ENCODE data around the gene STYXL1.

DNA sequence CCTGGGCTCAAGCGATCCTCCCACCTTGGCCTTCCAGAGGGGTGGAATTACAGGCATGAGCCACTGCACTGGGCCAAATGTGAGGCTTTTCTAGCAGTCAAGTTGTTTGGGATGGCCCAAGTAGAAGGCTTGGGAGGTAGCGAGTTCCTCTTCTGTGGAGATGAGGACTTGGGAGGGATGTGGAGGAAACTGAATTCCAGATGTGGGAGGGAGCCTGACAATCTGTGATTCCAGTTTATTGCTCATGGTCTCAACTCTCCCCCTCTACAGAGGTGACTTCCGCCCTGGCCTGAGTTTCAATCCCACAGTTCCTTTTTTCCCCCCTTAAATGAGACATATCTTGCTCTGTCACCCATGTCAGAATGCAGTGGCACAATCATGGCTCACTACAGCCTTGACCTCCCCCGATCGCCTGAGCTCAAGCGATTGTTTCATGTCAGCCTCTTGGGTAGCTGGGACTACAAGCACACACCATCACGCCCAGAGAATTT lies 3.4 kb downstream of the STYXL1 start:
- TF ChIP-seq, protein P1, sequence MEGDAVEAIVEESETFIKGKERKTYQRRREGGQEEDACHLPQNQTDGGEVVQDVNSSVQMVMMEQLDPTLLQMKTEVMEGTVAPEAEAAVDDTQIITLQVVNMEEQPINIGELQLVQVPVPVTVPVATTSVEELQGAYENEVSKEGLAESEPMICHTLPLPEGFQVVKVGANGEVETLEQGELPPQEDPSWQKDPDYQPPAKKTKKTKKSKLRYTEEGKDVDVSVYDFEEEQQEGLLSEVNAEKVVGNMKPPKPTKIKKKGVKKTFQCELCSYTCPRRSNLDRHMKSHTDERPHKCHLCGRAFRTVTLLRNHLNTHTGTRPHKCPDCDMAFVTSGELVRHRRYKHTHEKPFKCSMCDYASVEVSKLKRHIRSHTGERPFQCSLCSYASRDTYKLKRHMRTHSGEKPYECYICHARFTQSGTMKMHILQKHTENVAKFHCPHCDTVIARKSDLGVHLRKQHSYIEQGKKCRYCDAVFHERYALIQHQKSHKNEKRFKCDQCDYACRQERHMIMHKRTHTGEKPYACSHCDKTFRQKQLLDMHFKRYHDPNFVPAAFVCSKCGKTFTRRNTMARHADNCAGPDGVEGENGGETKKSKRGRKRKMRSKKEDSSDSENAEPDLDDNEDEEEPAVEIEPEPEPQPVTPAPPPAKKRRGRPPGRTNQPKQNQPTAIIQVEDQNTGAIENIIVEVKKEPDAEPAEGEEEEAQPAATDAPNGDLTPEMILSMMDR (IDR thresholded peaks at IDR 0.05) = no peak
- TF ChIP-seq POLR2A (IDR thresholded peaks at IDR 0.05) = no peak

All from breast epithelium (tissue), 3 donors.